Mesenchymal stem cell (in vitro differentiated cells and primary cell): ENCODE measurements around the gene SORBS1.

ENCODE experiments used
- DNase-seq: peaks from one replicate; pipeline ENCODE4 v3.0.0-alpha.2; 2013
- H2AFZ ChIP-seq: one replicate; pipeline ENCODE4 v1.6.1; 2013; ENCODE audit warnings: low read depth, mild to moderate bottlenecking, control low read depth, inconsistent platforms, low read length, moderate library complexity
- H2AK5ac ChIP-seq: 2 replicates; pipeline ENCODE4 v1.6.1; 2013; ENCODE audit warnings: low read length, moderate library complexity, mild to moderate bottlenecking, inconsistent platforms; ENCODE audit not compliant: severe bottlenecking
- H2BK120ac ChIP-seq: one replicate; pipeline ENCODE4 v1.6.1; 2013; ENCODE audit warnings: low read depth, mild to moderate bottlenecking, inconsistent platforms, low read length, moderate library complexity
- H2BK12ac ChIP-seq, 2 experiments: one replicate each; pipeline ENCODE4 v1.6.1; 2013; ENCODE audit warnings: inconsistent platforms in 2 of 2, low read length in 2 of 2, mild to moderate bottlenecking in 2 of 2, moderate library complexity in 2 of 2, control low read depth in 1 of 2
- H2BK15ac ChIP-seq: one replicate; pipeline ENCODE4 v1.6.1; 2013; ENCODE audit warnings: mild to moderate bottlenecking, low read depth, inconsistent platforms; ENCODE audit not compliant: poor library complexity, severe bottlenecking
- H2BK5ac ChIP-seq: 2 replicates; pipeline ENCODE4 v1.6.1; 2013; ENCODE audit warnings: low read depth, mild to moderate bottlenecking, low read length, control low read depth, inconsistent platforms; ENCODE audit not compliant: poor library complexity, severe bottlenecking
- H3K14ac ChIP-seq, 2 experiments: one replicate each; pipeline ENCODE4 v1.6.1; 2013; ENCODE audit warnings: inconsistent platforms in 2 of 2, low read length in 2 of 2, control low read depth in 1 of 2, mild to moderate bottlenecking in 1 of 2, moderate library complexity in 1 of 2
- H3K18ac ChIP-seq, 2 experiments: one replicate each; pipeline ENCODE4 v1.6.1; 2013; ENCODE audit warnings: inconsistent platforms in 2 of 2, low read length in 2 of 2, control low read depth in 1 of 2, low read depth in 1 of 2, mild to moderate bottlenecking in 1 of 2
- H3K23ac ChIP-seq, 2 experiments: one replicate each; pipeline ENCODE4 v1.6.1; 2013; ENCODE audit warnings: inconsistent platforms in 2 of 2, low read length in 2 of 2, mild to moderate bottlenecking in 2 of 2, moderate library complexity in 2 of 2, control low read depth in 1 of 2
- H3K27ac ChIP-seq: 2 replicates; pipeline ENCODE4 v1.5.1; 2013; ENCODE audit warnings: mild to moderate bottlenecking, moderate library complexity, low read length, control low read depth, inconsistent platforms; ENCODE audit not compliant: poor library complexity, severe bottlenecking
- H3K27me3 ChIP-seq, 2 experiments: 2 replicates each; pipeline versions ENCODE4 v1.6.1 to v1.7.0; 2013; ENCODE audit warnings: low read length in 2 of 2, mild to moderate bottlenecking in 2 of 2, moderate library complexity in 2 of 2, control low read depth in 1 of 2, inconsistent platforms in 1 of 2; ENCODE audit not compliant: control insufficient read depth in 1 of 2, insufficient read depth in 1 of 2
- H3K36me3 ChIP-seq, 2 experiments: 2 replicates each; pipeline versions ENCODE4 v1.6.1 to v1.7.0; 2013; ENCODE audit warnings: low read length in 2 of 2, control low read depth in 1 of 2, inconsistent platforms in 1 of 2, low read depth in 1 of 2, mild to moderate bottlenecking in 1 of 2; ENCODE audit not compliant: insufficient read depth in 2 of 2, control insufficient read depth in 1 of 2
- H3K4ac ChIP-seq, 2 experiments: one replicate each; pipeline ENCODE4 v1.6.1; 2013; ENCODE audit warnings: inconsistent platforms in 2 of 2, low read length in 2 of 2, mild to moderate bottlenecking in 2 of 2, moderate library complexity in 2 of 2, control low read depth in 1 of 2, low read depth in 1 of 2
- H3K4me1 ChIP-seq: 2 replicates; pipeline ENCODE4 v1.6.1; 2013; ENCODE audit warnings: low read depth, low read length, control low read depth; ENCODE audit not compliant: control insufficient read depth, insufficient read depth
- H3K4me2 ChIP-seq: 2 replicates; pipeline ENCODE4 v1.6.1; 2013; ENCODE audit warnings: low read length, mild to moderate bottlenecking, inconsistent platforms; ENCODE audit not compliant: poor library complexity, severe bottlenecking
- H3K4me3 ChIP-seq, 2 experiments: 2 replicates each; pipeline versions ENCODE4 v1.5.1 to v1.7.0; 2013; ENCODE audit warnings: low read length in 2 of 2, mild to moderate bottlenecking in 2 of 2, control low read depth in 1 of 2, low read depth in 1 of 2; ENCODE audit not compliant: insufficient read depth in 1 of 2
- H3K79me1 ChIP-seq: replicated peaks from 2 replicates; pipeline ENCODE4 v1.6.1; 2013; ENCODE audit warnings: mild to moderate bottlenecking, control low read depth, low read length, inconsistent platforms; ENCODE audit not compliant: poor library complexity, severe bottlenecking
- H3K9ac ChIP-seq: 2 replicates; pipeline ENCODE4 v1.7.0; 2013; ENCODE audit warnings: mild to moderate bottlenecking, low read length, moderate library complexity
- H3K9me3 ChIP-seq: 2 replicates; pipeline ENCODE4 v1.7.0; 2013; ENCODE audit warnings: mild to moderate bottlenecking, low read length; ENCODE audit not compliant: control insufficient read depth
- H4K8ac ChIP-seq: one replicate; pipeline ENCODE4 v1.6.1; 2013; ENCODE audit warnings: inconsistent platforms, mild to moderate bottlenecking, low read length, moderate library complexity
- H4K91ac ChIP-seq: one replicate; pipeline ENCODE4 v1.6.1; 2013; ENCODE audit warnings: mild to moderate bottlenecking, low read length, inconsistent platforms
- WGBS: methylation state at CpG from one replicate; pipeline ENCODE4 v1.1.7; 2013; ENCODE audit warnings: mixed read lengths; 5-methylcytosine and 5-hydroxymethylcytosine counted together

The SORBS1 gene

GRCh38 chr10:95550073-95550672 is 11.0 kb downstream of the SORBS1 start:
- Histone ChIP-seq H3K79me1 (peaks cover 8% of the 10 kb centered on the region), H2BK5ac (no peak overlapping the region), H2BK15ac (no peak overlapping the region), H3K27me3 (peaks cover 0 to 24% of the 10 kb centered on the region in 2 experiments), H2AK5ac (no peak overlapping the region), H4K91ac (no peak overlapping the region), H3K36me3 (no peaks in the 10 kb centered on the region), H2BK12ac (no peak overlapping the region), H3K4me2 (no peak overlapping the region), H3K4me1 (peaks cover 4% of the 10 kb centered on the region), H3K4ac (no peak overlapping the region), H4K8ac (no peak overlapping the region), H3K23ac (no peak overlapping the region), H3K9me3 (peaks cover 9% of the 10 kb centered on the region), H3K27ac (no peak overlapping the region), H3K18ac (no peak overlapping the region), H3K4me3 (no peak overlapping the region), H2AFZ (no peak overlapping the region), H3K9ac (no peak overlapping the region), H2BK120ac (no peak overlapping the region), H3K14ac (no peak overlapping the region)
- WGBS = 97% methylated on average over 5 of the region's 10 CpGs
- no peak for DNase-seq

- H3K4me1 ChIP-seq = peaks cover 13% of the 10 kb centered on the region
- H3K79me1 ChIP-seq = peaks cover 7% of the 10 kb centered on the region
- no peak overlapping the region for H2AFZ ChIP-seq
- H2BK120ac ChIP-seq = no peak overlapping the region
- H4K91ac ChIP-seq = no peak overlapping the region
- no peak overlapping the region for H3K4me3 ChIP-seq
- H3K23ac ChIP-seq = no peak overlapping the region
- H3K9ac ChIP-seq = no peak overlapping the region
- WGBS = 48% methylated on average over 3 of the region's 3 CpGs
- no peak overlapping the region for H3K18ac ChIP-seq
- no peak overlapping the region for H3K4ac ChIP-seq
- no peak overlapping the region for H2AK5ac ChIP-seq
- H3K36me3 ChIP-seq = no peaks in the 10 kb centered on the region
- H3K9me3 ChIP-seq = peaks cover under 1% of the 10 kb centered on the region
- no peak overlapping the region for H2BK15ac ChIP-seq
- no peak overlapping the region for H3K4me2 ChIP-seq
- H3K27me3 ChIP-seq = peaks cover 0 to 24% of the 10 kb centered on the region in 2 experiments
- H3K14ac ChIP-seq = no peak overlapping the region
- no peak overlapping the region for H2BK12ac ChIP-seq
- no peak overlapping the region for H4K8ac ChIP-seq
- DNase-seq = no peak
- no peak overlapping the region for H2BK5ac ChIP-seq
- H3K27ac ChIP-seq = no peak overlapping the region
These were observed 13.3 kb downstream of the SORBS1 start for GRCh38 chr10:95547791-95548435.

GRCh38 chr10:95547197-95547596 is 14.0 kb downstream of the SORBS1 start:
- H3K4me3 ChIP-seq = no peak overlapping the region
- H2AK5ac ChIP-seq = no peak overlapping the region
- no peak for DNase-seq
- no peak overlapping the region for H2BK120ac ChIP-seq
- no peak overlapping the region for H2AFZ ChIP-seq
- no peaks in the 10 kb centered on the region for H3K36me3 ChIP-seq
- no peak overlapping the region for H4K8ac ChIP-seq
- WGBS = 90% methylated on average over 3 of the region's 3 CpGs
- H3K14ac ChIP-seq = no peak overlapping the region
- H3K27ac ChIP-seq = no peak overlapping the region
- H3K9me3 ChIP-seq = no peaks in the 10 kb centered on the region
- H3K27me3 ChIP-seq = peaks cover 0 to 24% of the 10 kb centered on the region in 2 experiments
- peaks cover 7% of the 10 kb centered on the region for H3K79me1 ChIP-seq
- no peak overlapping the region for H2BK12ac ChIP-seq
- H3K9ac ChIP-seq = no peak overlapping the region
- H4K91ac ChIP-seq = no peak overlapping the region
- no peak overlapping the region for H2BK15ac ChIP-seq
- H3K18ac ChIP-seq = no peak overlapping the region
- no peak overlapping the region for H2BK5ac ChIP-seq
- peaks cover 13% of the 10 kb centered on the region for H3K4me1 ChIP-seq
- H3K4me2 ChIP-seq = no peak overlapping the region
- H3K23ac ChIP-seq = no peak overlapping the region
- H3K4ac ChIP-seq = no peak overlapping the region

- WGBS = 79% methylated on average over 2 of the region's 2 CpGs
- DNase-seq = no peak
- no peak overlapping the region for H3K9ac ChIP-seq
These were observed 15.2 kb downstream of the SORBS1 start for GRCh38 chr10:95545981-95546380.

More at GRCh38 chr10:95545981-95546380, 15.2 kb downstream of the SORBS1 start:
- Histone ChIP-seq H3K27me3 (peaks cover 0 to 23% of the 10 kb centered on the region in 2 experiments), H2BK120ac (no peak overlapping the region), H4K91ac (no peak overlapping the region), H3K4me2 (no peak overlapping the region), H3K14ac (no peak overlapping the region), H2AFZ (no peak overlapping the region), H3K27ac (no peak overlapping the region), H3K36me3 (no peaks in the 10 kb centered on the region), H3K4me3 (no peak overlapping the region), H2AK5ac (no peak overlapping the region), H3K9me3 (no peaks in the 10 kb centered on the region), H2BK12ac (no peak overlapping the region), H3K4me1 (peaks cover 13% of the 10 kb centered on the region), H2BK5ac (no peak overlapping the region), H3K23ac (no peak overlapping the region), H2BK15ac (no peak overlapping the region), H3K79me1 (peaks cover 9% of the 10 kb centered on the region), H3K4ac (no peak overlapping the region), H4K8ac (no peak overlapping the region), H3K18ac (no peak overlapping the region)
